ENCODE results near the gene PAK6.

The PAK6 gene

GRCh38 chr15:40219801-40220200, 19.1 kb upstream of the PAK6 start:
- no peak overlapping the region for H3K4me3 ChIP-seq (replicated peaks; ENCODE audit: insufficient read depth, low read length)
- no peak for DNase-seq (ENCODE audit: low read depth in 1 of 2, low spot score in 1 of 2)
- TF ChIP-seq SPI1 (IDR thresholded peaks at IDR 0.05; ENCODE audit: borderline replicate concordance, low read depth) (no peak), GABPA (IDR thresholded peaks at IDR 0.05; ENCODE audit: low read depth) (no peak), POLR2AphosphoS5 (IDR thresholded peaks at IDR 0.05; ENCODE audit: low read depth) (no peak), CTCF (IDR thresholded peaks at IDR 0.05; ENCODE audit: insufficient read depth, low read length) (no peak), REST (IDR thresholded peaks at IDR 0.05; ENCODE audit: insufficient replicate concordance, low read depth) (no peak)
- no peaks in the 10 kb centered on the region for H3K27me3 ChIP-seq (ENCODE audit: insufficient read depth, poor library complexity, severe bottlenecking)
- no peak overlapping the region for H3K27ac ChIP-seq (replicated peaks)

DNA sequence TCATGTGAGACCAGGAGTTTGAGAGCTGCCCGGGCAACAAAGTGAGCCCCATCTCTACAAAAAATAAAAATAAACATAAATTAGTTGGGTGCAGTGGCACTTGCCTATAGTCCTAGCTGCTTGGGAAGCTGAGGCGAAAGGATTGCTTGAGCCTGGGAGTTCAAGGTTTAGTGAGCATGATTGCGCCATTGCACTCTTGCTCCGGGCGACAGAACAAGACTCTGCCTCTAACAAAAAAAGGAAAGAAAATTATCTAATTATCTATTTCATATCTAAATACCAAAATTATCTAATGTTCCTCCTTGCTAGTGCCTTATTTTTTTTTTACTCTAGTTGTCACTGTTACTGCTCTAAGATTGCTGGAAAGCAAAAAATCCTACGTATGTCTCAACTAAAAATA, 16.7 kb upstream of the PAK6 start:
- Histone ChIP-seq H3K27ac (replicated peaks) (no peak overlapping the region), H3K4me3 (replicated peaks; ENCODE audit: insufficient read depth, low read length) (no peak overlapping the region), H3K27me3 (ENCODE audit: insufficient read depth, poor library complexity, severe bottlenecking) (no peaks in the 10 kb centered on the region)
- DNase-seq (ENCODE audit: low read depth in 1 of 2, low spot score in 1 of 2): no peak
- TF ChIP-seq REST (IDR thresholded peaks at IDR 0.05; ENCODE audit: insufficient replicate concordance, low read depth): no peak
- no peak for TF ChIP-seq CTCF (IDR thresholded peaks at IDR 0.05; ENCODE audit: insufficient read depth, low read length)
- TF ChIP-seq POLR2AphosphoS5 (IDR thresholded peaks at IDR 0.05; ENCODE audit: low read depth): no peak
- TF ChIP-seq GABPA (IDR thresholded peaks at IDR 0.05; ENCODE audit: low read depth): no peak
- TF ChIP-seq SPI1 (IDR thresholded peaks at IDR 0.05; ENCODE audit: borderline replicate concordance, low read depth): no peak

DNA sequence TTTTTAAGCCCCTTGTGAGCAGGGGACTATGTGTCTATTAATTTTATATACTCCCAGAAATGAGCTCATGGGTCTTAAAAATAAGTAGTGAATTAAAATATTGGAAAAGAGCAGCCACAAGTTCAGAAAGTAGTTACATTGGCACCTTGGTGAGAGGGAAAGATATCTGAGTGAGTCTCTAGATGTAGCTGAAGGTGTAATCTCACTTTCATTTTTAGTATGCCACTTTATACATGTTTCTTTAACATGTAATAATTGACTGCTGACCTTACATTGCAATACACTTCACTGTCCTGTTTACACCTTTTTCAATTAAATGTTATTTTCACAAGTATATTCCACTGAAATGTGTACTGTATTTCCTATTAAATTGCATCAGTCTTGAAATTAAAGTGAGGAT, 12.1 kb upstream of the PAK6 start:
- Histone ChIP-seq H3K27ac (replicated peaks) (no peak overlapping the region; the same call in 1 of the 2 replicates), H3K4me3 (replicated peaks; ENCODE audit: insufficient read depth, low read length) (no peak overlapping the region), H3K27me3 (ENCODE audit: insufficient read depth, poor library complexity, severe bottlenecking) (no peaks in the 10 kb centered on the region)
- no peak for DNase-seq (ENCODE audit: low read depth in 1 of 2, low spot score in 1 of 2)
- TF ChIP-seq REST (IDR thresholded peaks at IDR 0.05; ENCODE audit: insufficient replicate concordance, low read depth): no peak
- no peak for TF ChIP-seq POLR2AphosphoS5 (IDR thresholded peaks at IDR 0.05; ENCODE audit: low read depth)
- TF ChIP-seq CTCF (IDR thresholded peaks at IDR 0.05; ENCODE audit: insufficient read depth, low read length): no peak
- no peak for TF ChIP-seq GABPA (IDR thresholded peaks at IDR 0.05; ENCODE audit: low read depth)
- no peak for TF ChIP-seq SPI1 (IDR thresholded peaks at IDR 0.05; ENCODE audit: borderline replicate concordance, low read depth)

All from HL-60 (cell line).